Right lobe of liver (tissue), 6 donors: ENCODE results near the gene SEPTIN3. TPM values are rescaled to one million over a fixed set of nuclear protein-coding genes. Genes with fewer than 3 reads are reported as not detected.

ENCODE experiments used
- ATAC-seq, 4 donors: fragments of 200-7000 bp; cut with Tn5 transposase; one replicate each; pipeline ENCODE4 v1.9.1; 2020; ENCODE audit warnings: mild to moderate bottlenecking in 4 of 4, moderate library complexity in 4 of 4
- DNase-seq, 3 donors: peaks; one replicate each; pipeline ENCODE4 v3.0.0-alpha.2; 2020
- H3K27ac ChIP-seq, 3 donors: fragments of 200-600 bp; one replicate each; pipeline ENCODE4 v1.8.0; 2022
- H3K27me3 ChIP-seq, 2 donors: fragments of 200-600 bp; one replicate each; pipeline ENCODE4 v1.8.0; 2022
- H3K36me3 ChIP-seq, 4 donors: fragments of 200-600 bp; sonication (generic) in 1 of 4; one replicate each; pipeline versions ENCODE4 v1.5.1 to v1.8.0; 2017 to 2022; ENCODE audit warnings: control low read depth in 1 of 4
- H3K4me1 ChIP-seq, 4 donors: fragments of 200-600 bp; sonication (generic) in 1 of 4; one replicate each; pipeline versions ENCODE4 v1.5.1 to v1.8.0; 2017 to 2022; ENCODE audit warnings: control low read depth in 1 of 4
- H3K4me3 ChIP-seq, 3 donors: fragments of 200-600 bp; one replicate each; pipeline ENCODE4 v1.8.0; 2022
- H3K9me3 ChIP-seq, 4 donors: fragments of 200-600 bp; sonication (generic) in 1 of 4; one replicate each; pipeline versions ENCODE4 v1.5.1 to v1.8.0; 2017 to 2022; ENCODE audit warnings: control low read depth in 1 of 4
- POLR2A ChIP-seq: fragments of 450-650 bp; IDR thresholded peaks from one replicate; pipeline ENCODE4 v1.6.1; 2017; ENCODE audit warnings: antibody characterized with exemption, mild to moderate bottlenecking
- WGBS: methylation state at CpG from one replicate; pipeline ENCODE4 v1.1.6; 2018; ENCODE audit warnings: low coverage, low lambda C conversion rate; ENCODE audit not compliant: insufficient coverage; ENCODE audit errors: missing lambda C conversion rate; 5-methylcytosine and 5-hydroxymethylcytosine counted together
- intact Hi-C, 2 donors: fragments of 100-400 bp; cut with DNase I; formaldehyde crosslinking; loops; one replicate each; pipeline versions ENCODE4 v1.11.2 to v1.14.1; 2022
- total RNA-seq, 6 experiments: library from RNA; depleted of rRNA in 2 of 6; stranded (reverse); fragments of >200 nt in 2 of 6; fragmentation: NEBNext Ultra II Directional in 3 of 6; extraction: Animal tissue kit (Norgen Biotek cat#: 25700) in 3 of 6; gene quantifications; one replicate each; pipeline versions ENCODE4 v1.1.0 to v1.2.4, GENCODE V29; 2016 to 2023
- TF ChIP-seq, protein P1 (sequence below), 4 donors: fragments of 200-600 bp in 3 of 4; fragments of 450-650 bp in 1 of 4; IDR thresholded peaks; one replicate each; pipeline versions ENCODE4 v1.5.1 to v1.8.0; 2016 to 2022; ENCODE audit warnings: antibody characterized with exemption in 4 of 4, mild to moderate bottlenecking in 2 of 4
- donor health status: DM: no; HTN: yes; CAD: no.
- donor health status: DM: no; HTN: no; CAD: no.
- donor health status: DM: no; HTN: no; CAD: no.
- donor health status: DM: no; HTN: yes; CAD: no.
- donor health status: DM: no; HTN: yes; CAD: no.

Gene SEPTIN3
- total RNA-seq, 6 experiments from 2014 or later = 0.06 to 0.16 (median 0.07) TPM; not detected in 3

DNA sequence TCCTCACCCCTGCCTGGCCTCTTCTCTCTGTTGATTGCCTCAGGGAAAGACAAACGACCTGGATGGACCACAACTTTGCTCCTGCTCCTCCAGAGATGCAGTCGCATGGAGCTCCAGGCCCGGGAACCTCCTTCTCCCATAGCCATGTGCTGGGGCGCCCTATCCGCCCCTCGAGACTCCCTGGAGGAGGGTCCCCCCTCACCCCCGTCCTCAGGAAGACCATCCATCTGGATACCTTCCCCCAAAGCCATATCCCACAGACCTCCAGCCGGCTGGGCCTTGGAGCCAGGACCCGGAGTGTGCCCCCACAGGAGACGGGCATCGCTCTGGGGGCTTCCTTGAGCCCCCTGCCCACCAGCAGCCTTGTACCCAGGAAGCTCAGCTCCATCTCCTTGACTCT is 2.2 kb downstream of the SEPTIN3 start:
- DNase-seq (no peak), ATAC-seq (no peak)
- H3K9me3 ChIP-seq = no peaks in the 10 kb centered on the region
- no peaks in the 10 kb centered on the region for H3K36me3 ChIP-seq
- WGBS = no CpG with 5 or more reads among the region's 11 CpGs
- H3K4me3 ChIP-seq = no peak overlapping the region
- no peak for TF ChIP-seq POLR2A
- TF ChIP-seq, protein P1, sequence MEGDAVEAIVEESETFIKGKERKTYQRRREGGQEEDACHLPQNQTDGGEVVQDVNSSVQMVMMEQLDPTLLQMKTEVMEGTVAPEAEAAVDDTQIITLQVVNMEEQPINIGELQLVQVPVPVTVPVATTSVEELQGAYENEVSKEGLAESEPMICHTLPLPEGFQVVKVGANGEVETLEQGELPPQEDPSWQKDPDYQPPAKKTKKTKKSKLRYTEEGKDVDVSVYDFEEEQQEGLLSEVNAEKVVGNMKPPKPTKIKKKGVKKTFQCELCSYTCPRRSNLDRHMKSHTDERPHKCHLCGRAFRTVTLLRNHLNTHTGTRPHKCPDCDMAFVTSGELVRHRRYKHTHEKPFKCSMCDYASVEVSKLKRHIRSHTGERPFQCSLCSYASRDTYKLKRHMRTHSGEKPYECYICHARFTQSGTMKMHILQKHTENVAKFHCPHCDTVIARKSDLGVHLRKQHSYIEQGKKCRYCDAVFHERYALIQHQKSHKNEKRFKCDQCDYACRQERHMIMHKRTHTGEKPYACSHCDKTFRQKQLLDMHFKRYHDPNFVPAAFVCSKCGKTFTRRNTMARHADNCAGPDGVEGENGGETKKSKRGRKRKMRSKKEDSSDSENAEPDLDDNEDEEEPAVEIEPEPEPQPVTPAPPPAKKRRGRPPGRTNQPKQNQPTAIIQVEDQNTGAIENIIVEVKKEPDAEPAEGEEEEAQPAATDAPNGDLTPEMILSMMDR (IDR thresholded peaks at IDR 0.05) = no peak
- intact Hi-C loops = no loop called here
- H3K27me3 ChIP-seq = no peaks in the 10 kb centered on the region
- peaks cover 0 to 3% (median 1%) of the 10 kb centered on the region in 4 donors for H3K4me1 ChIP-seq
- no peak overlapping the region for H3K27ac ChIP-seq

DNA sequence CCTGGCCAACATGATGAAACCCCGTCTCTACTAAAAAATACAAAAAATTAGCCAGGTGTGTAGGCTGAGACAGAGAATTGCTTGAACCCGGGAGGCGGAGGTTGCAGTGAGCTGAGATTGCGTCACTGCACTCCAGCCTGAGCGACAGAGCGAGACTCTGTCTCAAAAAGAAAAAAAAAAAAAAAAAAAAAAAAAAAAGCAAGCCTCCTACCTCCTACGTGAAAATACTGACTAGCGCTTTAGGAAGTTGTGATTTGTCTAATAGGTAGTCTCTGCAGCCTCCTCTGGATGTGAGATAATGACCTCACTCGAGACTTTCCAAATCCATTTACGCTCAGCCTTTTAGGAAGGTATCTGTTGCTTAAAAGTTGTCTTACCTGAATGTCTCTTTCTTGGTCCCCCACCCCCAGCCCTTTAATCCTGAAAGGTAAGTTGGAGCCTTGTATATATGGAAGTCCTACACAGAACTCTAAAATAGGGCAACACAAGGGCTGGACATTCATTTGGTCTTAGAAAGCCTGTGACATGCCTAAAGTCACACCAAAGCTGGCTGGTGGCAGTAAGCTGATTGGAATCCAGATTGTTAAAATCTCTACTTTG is 5.5 kb downstream of the SEPTIN3 start:
- ATAC-seq = no peak
- WGBS = 37% methylated on average over 10 of the region's 10 CpGs

DNA sequence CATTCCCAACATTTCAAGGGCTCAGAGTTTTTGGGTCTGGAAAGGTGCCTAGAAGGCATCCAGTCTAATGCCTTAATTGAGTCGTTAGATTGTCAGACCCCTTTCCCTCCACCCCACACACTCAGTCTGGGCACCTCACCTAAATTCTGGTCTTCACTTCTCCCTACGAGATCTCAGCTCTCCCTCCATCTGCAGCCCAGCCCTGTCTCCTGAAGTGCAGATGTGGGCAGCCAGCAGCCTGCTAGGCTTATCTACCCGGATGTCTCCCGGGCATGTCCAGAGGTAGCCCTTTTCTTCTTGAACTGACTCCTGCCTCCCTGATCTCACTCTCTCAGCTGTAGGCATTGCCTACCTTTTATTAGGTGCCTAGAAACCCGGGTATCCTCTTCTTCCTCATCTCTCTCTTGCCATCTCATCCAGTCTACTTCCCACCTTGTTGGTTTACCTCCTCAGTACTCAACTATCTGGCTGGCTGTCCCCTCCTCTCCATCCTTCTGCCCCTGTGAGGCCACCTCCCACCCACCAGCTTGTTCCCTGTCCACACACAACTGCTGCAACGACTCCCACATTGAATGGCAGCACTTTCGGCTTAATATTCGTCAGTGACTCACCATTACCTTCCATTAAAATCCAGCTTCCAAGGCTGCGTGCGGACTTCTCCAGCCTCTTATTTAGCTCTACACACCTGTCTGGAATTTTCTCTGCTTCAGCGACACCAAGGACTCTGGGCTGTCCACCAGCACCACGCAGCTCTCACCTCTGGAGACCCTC is 6.2 kb downstream of the SEPTIN3 start:
- Histone ChIP-seq H3K4me1 (peaks cover 0 to 8% (median 2%) of the 10 kb centered on the region in 4 donors), H3K36me3 (no peaks in the 10 kb centered on the region), H3K9me3 (no peaks in the 10 kb centered on the region), H3K27me3 (no peaks in the 10 kb centered on the region), H3K4me3 (no peak overlapping the region), H3K27ac (no peak overlapping the region)
- no peak for DNase-seq
- 49% methylated on average over 8 of the region's 12 CpGs for WGBS
- intact Hi-C loops = no loop called here
- ATAC-seq = no peak
- TF ChIP-seq, protein P1 (IDR thresholded peaks at IDR 0.05) = no peak
- TF ChIP-seq POLR2A = no peak

More for the DNA sequence above, 5.5 kb downstream of the SEPTIN3 start:
- H3K27ac ChIP-seq = no peak overlapping the region
- DNase-seq = no peak
- intact Hi-C loops = no loop called here
- no peaks in the 10 kb centered on the region for H3K27me3 ChIP-seq
- no peak overlapping the region for H3K4me3 ChIP-seq
- no peaks in the 10 kb centered on the region for H3K36me3 ChIP-seq
- TF ChIP-seq, protein P1 (IDR thresholded peaks at IDR 0.05) = no peak
- TF ChIP-seq POLR2A = no peak
- H3K9me3 ChIP-seq = no peaks in the 10 kb centered on the region
- peaks cover 0 to 8% (median 2%) of the 10 kb centered on the region in 4 donors for H3K4me1 ChIP-seq

DNA sequence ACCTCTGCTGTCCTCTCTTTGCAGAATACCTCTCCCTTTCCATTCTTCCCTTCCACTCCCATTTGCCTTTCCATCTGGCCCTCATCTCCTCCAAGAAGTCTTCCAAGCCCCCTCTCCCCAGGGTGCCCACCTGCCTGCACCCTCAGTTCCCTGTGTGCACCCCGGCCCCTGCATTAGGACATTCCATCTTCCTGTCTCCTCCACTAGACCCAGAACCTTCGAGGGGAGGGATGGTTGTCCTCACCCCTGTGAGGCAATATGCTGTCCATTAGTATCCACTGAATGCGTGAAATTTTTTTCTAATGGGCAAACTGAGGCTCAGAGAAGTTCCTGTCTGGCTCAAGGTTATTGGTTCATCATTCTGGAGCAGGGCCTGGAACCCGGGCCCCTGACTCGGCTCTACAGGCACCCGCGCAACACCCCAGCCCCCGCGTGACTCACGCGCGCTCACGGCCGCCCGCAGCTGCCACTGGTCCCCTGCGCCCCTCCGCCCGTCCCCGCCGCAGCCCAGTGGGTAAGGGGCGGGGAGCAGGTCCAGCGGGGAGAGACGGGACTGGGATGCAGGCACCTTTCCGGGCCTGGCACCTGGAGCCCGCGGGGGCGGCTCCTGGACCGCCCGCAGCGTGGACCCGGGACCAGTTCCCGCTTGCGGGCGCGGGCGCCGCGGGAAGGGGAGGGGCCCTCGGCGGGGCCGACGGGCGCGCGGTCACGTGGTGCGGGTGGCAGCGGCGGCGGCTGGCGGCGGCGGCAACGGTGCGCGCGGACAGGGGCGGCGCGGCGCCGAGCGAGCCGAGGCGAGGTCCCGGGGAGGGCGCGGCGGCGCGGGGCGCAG is 7.0 kb downstream of the SEPTIN3 start:
- WGBS = 12% methylated on average over 13 of the region's 72 CpGs
- no peak overlapping the region for H3K27ac ChIP-seq
- intact Hi-C loops = no loop called here
- H3K27me3 ChIP-seq = no peaks in the 10 kb centered on the region
- peak; percentile 67 to 79 (median 72) for ATAC-seq
- TF ChIP-seq, protein P1 (IDR thresholded peaks at IDR 0.05) = no peak
- TF ChIP-seq POLR2A = no peak
- H3K4me1 ChIP-seq = peaks cover 0 to 8% (median 2%) of the 10 kb centered on the region in 4 donors
- H3K36me3 ChIP-seq = no peaks in the 10 kb centered on the region
- peak in 2 of 3 donors; percentile 53 to 59 for DNase-seq
- no peaks in the 10 kb centered on the region for H3K9me3 ChIP-seq
- H3K4me3 ChIP-seq = peak overlapping the region; percentile 25 to 45 (median 34)
